Germinal center (tissue), 1 donor: Measurements from ENCODE around the gene KRTDAP.
A peak's percentile ranks its signal among the peaks of the same experiment; 100 is the strongest.

Experiments
- DNase-seq: peaks from one replicate; pipeline ENCODE4 v3.0.0; 2012; ENCODE audit warnings: mixed read lengths, low spot score

Gene KRTDAP

GRCh38 chr19:35490364-35490763 is at the start of gene KRTDAP:
TSS of gene KRTDAP (minus strand) at chr19:35490464. CDS start at chr19:35490442, 22 bp downstream.
- DNase-seq, result no peak

GRCh38 chr19:35539850-35540249 is 49.6 kb upstream of the KRTDAP start:
- DNase-seq, result no peak

- no peak for DNase-seq
Observed at GRCh38 chr19:35539314-35539713, 49.0 kb upstream of the KRTDAP start.

- no peak for DNase-seq
Observed at GRCh38 chr19:35534803-35535480, 44.7 kb upstream of the KRTDAP start.

- peak; percentile 29 for DNase-seq
Observed at GRCh38 chr19:35533822-35534392, 43.6 kb upstream of the KRTDAP start.

GRCh38 chr19:35533201-35533821 is 43.0 kb upstream of the KRTDAP start, which contains the start of gene GAPDHS:
TSS of gene GAPDHS (plus strand) at chr19:35533456. CDS start at chr19:35533528, 72 bp downstream.
- no peak for DNase-seq

- DNase-seq, result no peak
Observed at GRCh38 chr19:35531291-35531690, 41.0 kb upstream of the KRTDAP start.

- no peak for DNase-seq
Observed at GRCh38 chr19:35529241-35530218, 39.3 kb upstream of the KRTDAP start.

GRCh38 chr19:35528218-35529038 is 38.2 kb upstream of the KRTDAP start, which contains the start of gene SBSN:
TSS of gene SBSN (minus strand) at chr19:35528311. CDS start at chr19:35528281, 30 bp downstream.
- no peak for DNase-seq

- no peak for DNase-seq
Observed at GRCh38 chr19:35525873-35526272, 35.6 kb upstream of the KRTDAP start.

- DNase-seq, result no peak
Observed at GRCh38 chr19:35524181-35524837, 34.0 kb upstream of the KRTDAP start.

GRCh38 chr19:35522745-35523327 is 32.6 kb upstream of the KRTDAP start:
- no peak for DNase-seq

- no peak for DNase-seq
Observed at GRCh38 chr19:35521124-35521743, 31.0 kb upstream of the KRTDAP start.

GRCh38 chr19:35519291-35519690 is 29.0 kb upstream of the KRTDAP start:
- DNase-seq, result no peak

- DNase-seq, result no peak
Observed at GRCh38 chr19:35518313-35518712, 28.0 kb upstream of the KRTDAP start.

- no peak for DNase-seq
Observed at GRCh38 chr19:35517342-35517741, 27.1 kb upstream of the KRTDAP start.

GRCh38 chr19:35516310-35516709 is 26.0 kb upstream of the KRTDAP start:
- no peak for DNase-seq

- DNase-seq, result no peak
Observed at GRCh38 chr19:35514282-35514809, 24.1 kb upstream of the KRTDAP start.

GRCh38 chr19:35513628-35514281 is 23.5 kb upstream of the KRTDAP start, which contains the start of gene DMKN:
TSS of gene DMKN (minus strand) at chr19:35513649. CDS start at chr19:35513475, 174 bp downstream.
- no peak for DNase-seq
